ENCODE results near the gene HEPN1. TPM values are rescaled to one million over a fixed set of nuclear protein-coding genes. Genes with fewer than 3 reads are reported as not detected.

HEPN1 gene
- polyA plus RNA-seq, 1 donor from 2014 or later: not detected

DNA sequence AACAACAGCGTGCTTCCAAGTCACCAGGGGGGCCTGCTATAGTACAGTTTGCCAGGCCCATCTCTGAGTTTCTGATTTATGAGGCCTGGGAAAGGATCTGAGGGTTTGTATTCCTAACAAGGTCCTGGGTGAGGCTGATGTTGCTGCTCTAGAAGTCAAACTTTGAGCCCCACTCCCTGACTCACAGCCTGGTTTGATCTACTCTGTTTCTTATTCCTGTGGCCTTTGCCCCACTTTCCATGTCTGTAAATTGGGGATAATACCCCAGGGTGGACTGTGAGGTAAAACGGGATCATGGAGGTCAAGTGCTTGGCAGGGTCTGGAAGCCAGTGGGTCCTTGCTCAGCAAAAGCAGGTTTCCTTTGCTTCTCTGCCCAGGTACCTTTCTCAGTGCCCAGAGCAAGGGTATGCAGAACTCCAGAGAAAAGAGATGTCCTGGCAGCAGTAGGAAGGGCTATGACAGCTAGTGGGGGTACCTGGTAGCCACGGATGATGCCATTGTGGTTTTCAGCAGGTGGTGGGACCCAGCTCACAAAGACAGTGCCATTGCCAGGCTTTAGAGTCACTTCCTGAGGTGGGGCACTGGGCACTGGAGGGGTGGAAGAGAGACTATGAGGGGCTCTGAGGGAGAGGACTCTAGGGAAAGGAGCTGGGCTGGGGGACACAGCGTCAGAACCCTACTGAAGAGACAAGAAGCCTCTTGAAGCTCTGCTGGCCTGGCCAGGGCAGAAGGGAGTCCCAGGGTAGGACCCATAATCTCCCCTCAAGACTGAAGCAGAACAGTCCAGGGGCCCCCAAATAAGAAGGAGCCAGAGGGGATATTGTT lies 24.2 kb upstream of the HEPN1 start:
- no peak overlapping the region for H3K27ac ChIP-seq (ENCODE audit: low read length)
- TF ChIP-seq, protein P1, sequence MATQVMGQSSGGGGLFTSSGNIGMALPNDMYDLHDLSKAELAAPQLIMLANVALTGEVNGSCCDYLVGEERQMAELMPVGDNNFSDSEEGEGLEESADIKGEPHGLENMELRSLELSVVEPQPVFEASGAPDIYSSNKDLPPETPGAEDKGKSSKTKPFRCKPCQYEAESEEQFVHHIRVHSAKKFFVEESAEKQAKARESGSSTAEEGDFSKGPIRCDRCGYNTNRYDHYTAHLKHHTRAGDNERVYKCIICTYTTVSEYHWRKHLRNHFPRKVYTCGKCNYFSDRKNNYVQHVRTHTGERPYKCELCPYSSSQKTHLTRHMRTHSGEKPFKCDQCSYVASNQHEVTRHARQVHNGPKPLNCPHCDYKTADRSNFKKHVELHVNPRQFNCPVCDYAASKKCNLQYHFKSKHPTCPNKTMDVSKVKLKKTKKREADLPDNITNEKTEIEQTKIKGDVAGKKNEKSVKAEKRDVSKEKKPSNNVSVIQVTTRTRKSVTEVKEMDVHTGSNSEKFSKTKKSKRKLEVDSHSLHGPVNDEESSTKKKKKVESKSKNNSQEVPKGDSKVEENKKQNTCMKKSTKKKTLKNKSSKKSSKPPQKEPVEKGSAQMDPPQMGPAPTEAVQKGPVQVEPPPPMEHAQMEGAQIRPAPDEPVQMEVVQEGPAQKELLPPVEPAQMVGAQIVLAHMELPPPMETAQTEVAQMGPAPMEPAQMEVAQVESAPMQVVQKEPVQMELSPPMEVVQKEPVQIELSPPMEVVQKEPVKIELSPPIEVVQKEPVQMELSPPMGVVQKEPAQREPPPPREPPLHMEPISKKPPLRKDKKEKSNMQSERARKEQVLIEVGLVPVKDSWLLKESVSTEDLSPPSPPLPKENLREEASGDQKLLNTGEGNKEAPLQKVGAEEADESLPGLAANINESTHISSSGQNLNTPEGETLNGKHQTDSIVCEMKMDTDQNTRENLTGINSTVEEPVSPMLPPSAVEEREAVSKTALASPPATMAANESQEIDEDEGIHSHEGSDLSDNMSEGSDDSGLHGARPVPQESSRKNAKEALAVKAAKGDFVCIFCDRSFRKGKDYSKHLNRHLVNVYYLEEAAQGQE (IDR thresholded peaks at IDR 0.05; ENCODE audit: borderline replicate concordance): no peak
- TF ChIP-seq POLR2AphosphoS5 (IDR thresholded peaks at IDR 0.05) (no peak), SMC3 (conservative IDR thresholded peaks at IDR 0.05; ENCODE audit: poor library complexity) (no peak), EP300 (conservative IDR thresholded peaks at IDR 0.05; ENCODE audit: poor library complexity, severe bottlenecking) (no peak), MXI1 (conservative IDR thresholded peaks at IDR 0.05; ENCODE audit: poor library complexity, severe bottlenecking) (no peak)
- TF ChIP-seq, protein P2, sequence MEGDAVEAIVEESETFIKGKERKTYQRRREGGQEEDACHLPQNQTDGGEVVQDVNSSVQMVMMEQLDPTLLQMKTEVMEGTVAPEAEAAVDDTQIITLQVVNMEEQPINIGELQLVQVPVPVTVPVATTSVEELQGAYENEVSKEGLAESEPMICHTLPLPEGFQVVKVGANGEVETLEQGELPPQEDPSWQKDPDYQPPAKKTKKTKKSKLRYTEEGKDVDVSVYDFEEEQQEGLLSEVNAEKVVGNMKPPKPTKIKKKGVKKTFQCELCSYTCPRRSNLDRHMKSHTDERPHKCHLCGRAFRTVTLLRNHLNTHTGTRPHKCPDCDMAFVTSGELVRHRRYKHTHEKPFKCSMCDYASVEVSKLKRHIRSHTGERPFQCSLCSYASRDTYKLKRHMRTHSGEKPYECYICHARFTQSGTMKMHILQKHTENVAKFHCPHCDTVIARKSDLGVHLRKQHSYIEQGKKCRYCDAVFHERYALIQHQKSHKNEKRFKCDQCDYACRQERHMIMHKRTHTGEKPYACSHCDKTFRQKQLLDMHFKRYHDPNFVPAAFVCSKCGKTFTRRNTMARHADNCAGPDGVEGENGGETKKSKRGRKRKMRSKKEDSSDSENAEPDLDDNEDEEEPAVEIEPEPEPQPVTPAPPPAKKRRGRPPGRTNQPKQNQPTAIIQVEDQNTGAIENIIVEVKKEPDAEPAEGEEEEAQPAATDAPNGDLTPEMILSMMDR (IDR thresholded peaks at IDR 0.05; ENCODE audit: poor library complexity, severe bottlenecking): no peak
- no peaks in the 10 kb centered on the region for H4K20me1 ChIP-seq (ENCODE audit: insufficient read depth)
- H2AFZ ChIP-seq (ENCODE audit: low read depth, low read length): no peak overlapping the region
- H3K79me2 ChIP-seq (replicated peaks; ENCODE audit: insufficient read depth, low read length): no peaks in the 10 kb centered on the region
- no peaks in the 10 kb centered on the region for H3K27me3 ChIP-seq (ENCODE audit: insufficient read depth, low read depth, low read length)
- no peaks in the 10 kb centered on the region for H3F3A ChIP-seq (ENCODE audit: insufficient read depth, low read length, poor library complexity, severe bottlenecking)
- no peak overlapping the region for H3K9ac ChIP-seq (ENCODE audit: low read length)
- H3K36me3 ChIP-seq (ENCODE audit: insufficient read depth, low read length): no peaks in the 10 kb centered on the region
- no peaks in the 10 kb centered on the region for H3K9me2 ChIP-seq (ENCODE audit: insufficient read depth, low read length)
- no peak overlapping the region for H3K4me3 ChIP-seq (ENCODE audit: low read length)
- no peak overlapping the region for H3K4me2 ChIP-seq (ENCODE audit: low read length)
- no peaks in the 10 kb centered on the region for H3K9me3 ChIP-seq (ENCODE audit: low read length)

DNA sequence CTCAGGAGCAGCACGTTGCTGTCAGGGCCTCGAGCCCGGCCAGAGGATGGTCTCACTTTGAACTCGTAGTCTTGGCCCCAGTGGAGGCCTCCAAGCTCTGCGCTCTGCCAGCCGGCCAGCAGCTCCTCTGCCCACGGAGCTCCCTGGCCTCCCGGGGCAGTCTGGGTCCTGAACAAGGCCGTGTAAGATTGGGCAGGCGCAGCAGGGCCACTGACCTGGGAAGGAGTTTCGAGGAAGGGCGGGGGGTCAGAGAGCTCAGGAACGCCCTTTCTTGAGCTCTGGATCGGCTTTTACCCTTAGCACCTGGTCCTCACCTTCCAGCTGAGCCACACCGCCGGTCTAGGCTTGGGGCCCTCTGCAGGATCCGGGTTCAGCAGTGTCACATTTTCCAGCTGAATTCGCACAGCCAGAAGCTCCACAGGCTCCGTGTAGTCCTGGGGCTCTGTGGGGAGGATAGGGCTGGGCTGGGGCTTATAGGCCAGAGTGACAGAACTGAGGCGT lies 23.5 kb upstream of the HEPN1 start:
- Histone ChIP-seq H3K9me3 (ENCODE audit: low read length) (no peaks in the 10 kb centered on the region), H3K4me2 (ENCODE audit: low read length) (no peak overlapping the region), H2AFZ (ENCODE audit: low read depth, low read length) (no peak overlapping the region), H3K27ac (ENCODE audit: low read length) (no peak overlapping the region), H4K20me1 (ENCODE audit: insufficient read depth) (no peaks in the 10 kb centered on the region), H3K9me2 (ENCODE audit: insufficient read depth, low read length) (no peaks in the 10 kb centered on the region), H3K27me3 (ENCODE audit: insufficient read depth, low read depth, low read length) (no peaks in the 10 kb centered on the region), H3F3A (ENCODE audit: insufficient read depth, low read length, poor library complexity, severe bottlenecking) (no peaks in the 10 kb centered on the region), H3K79me2 (replicated peaks; ENCODE audit: insufficient read depth, low read length) (no peaks in the 10 kb centered on the region), H3K36me3 (ENCODE audit: insufficient read depth, low read length) (no peaks in the 10 kb centered on the region), H3K4me3 (ENCODE audit: low read length) (no peak overlapping the region), H3K9ac (ENCODE audit: low read length) (no peak overlapping the region)
- TF ChIP-seq, protein P1 (IDR thresholded peaks at IDR 0.05; ENCODE audit: borderline replicate concordance): no peak
- TF ChIP-seq TAF1 (IDR thresholded peaks at IDR 0.05; ENCODE audit: low read depth) (no peak), RAD21 (conservative IDR thresholded peaks at IDR 0.05) (no peak), EP300 (conservative IDR thresholded peaks at IDR 0.05; ENCODE audit: poor library complexity, severe bottlenecking) (no peak), SMC3 (conservative IDR thresholded peaks at IDR 0.05; ENCODE audit: poor library complexity) (no peak), EZH2 (IDR thresholded peaks at IDR 0.05; ENCODE audit: borderline replicate concordance, insufficient read depth, low read length, poor library complexity, severe bottlenecking) (no peak)
